C4-2B (cell line): ENCODE results near the gene ERC2.

Experiments
- CTCF ChIP-seq: fragments of 450-650 bp; conservative IDR thresholded peaks from 2 replicates; pipeline ENCODE4 v1.5.1; 2017; ENCODE audit warnings: mild to moderate bottlenecking
- ZFX ChIP-seq: fragments of 450-650 bp; IDR thresholded peaks from 2 replicates; pipeline ENCODE4 v1.6.1; 2017

GRCh38 chr3:55484191-55484689 lies 984.0 kb downstream of the ERC2 start:
- no peak for TF ChIP-seq CTCF
- no peak for TF ChIP-seq ZFX
